Activated CD8-positive, alpha-beta T cell treated with anti-CD3 and anti-CD28 coated beads, Interleukin-2, amount 10 ng/mL, durations not matched to agents 7 days and 5 days (primary cell): ENCODE data around the gene RPLP1. TPM values are rescaled to one million over a fixed set of nuclear protein-coding genes. Genes with fewer than 3 reads are reported as not detected.

Experiments used
- ATAC-seq: fragments of 150-1000 bp; cut with Tn5 transposase; one replicate; pipeline ENCODE4 v1.10.0; 2021; ENCODE audit warnings: moderate library complexity
- CTCF ChIA-PET: fragments of 350-600 bp; sonication (Branson Sonifier 250); formaldehyde crosslinking; loops from one replicate; lab custom pipeline; 2021; ENCODE audit warnings: antibody characterized with exemption; lab: Charles Lee
- POLR2A ChIA-PET: fragments of 350-600 bp; sonication (Branson Sonifier 250); formaldehyde crosslinking; loops from one replicate; lab custom pipeline; 2021; ENCODE audit warnings: antibody characterized with exemption; lab: Charles Lee
- DNase-seq: peaks from one replicate; pipeline ENCODE4 v3.0.0-alpha.2; 2020
- H3K27ac Mint-ChIP-seq: one replicate; pipeline ENCODE4 v1.8.0; 2021; ENCODE audit warnings: mild to moderate bottlenecking, mixed read lengths
- H3K27me3 Mint-ChIP-seq: one replicate; pipeline ENCODE4 v1.8.0; 2021; ENCODE audit warnings: low read depth, mixed read lengths
- H3K36me3 Mint-ChIP-seq: one replicate; pipeline ENCODE4 v1.8.0; 2021; ENCODE audit warnings: low read depth, mixed read lengths
- H3K4me1 Mint-ChIP-seq: one replicate; pipeline ENCODE4 v1.8.0; 2021; ENCODE audit warnings: low read depth, mixed read lengths
- H3K4me3 Mint-ChIP-seq: one replicate; pipeline ENCODE4 v1.8.0; 2021; ENCODE audit warnings: mild to moderate bottlenecking, mixed read lengths
- H3K9me3 Mint-ChIP-seq: one replicate; pipeline ENCODE4 v1.8.0; 2022; ENCODE audit warnings: mixed read lengths; ENCODE audit not compliant: insufficient read depth
- total RNA-seq, 2 experiments: library from RNA; stranded (reverse); gene quantifications; one replicate each; pipeline ENCODE4 v1.2.3, GENCODE V29; 2021

The RPLP1 gene
- total RNA-seq, 2 experiments from 2014 or later: 1,664 to 1,767 TPM

DNA sequence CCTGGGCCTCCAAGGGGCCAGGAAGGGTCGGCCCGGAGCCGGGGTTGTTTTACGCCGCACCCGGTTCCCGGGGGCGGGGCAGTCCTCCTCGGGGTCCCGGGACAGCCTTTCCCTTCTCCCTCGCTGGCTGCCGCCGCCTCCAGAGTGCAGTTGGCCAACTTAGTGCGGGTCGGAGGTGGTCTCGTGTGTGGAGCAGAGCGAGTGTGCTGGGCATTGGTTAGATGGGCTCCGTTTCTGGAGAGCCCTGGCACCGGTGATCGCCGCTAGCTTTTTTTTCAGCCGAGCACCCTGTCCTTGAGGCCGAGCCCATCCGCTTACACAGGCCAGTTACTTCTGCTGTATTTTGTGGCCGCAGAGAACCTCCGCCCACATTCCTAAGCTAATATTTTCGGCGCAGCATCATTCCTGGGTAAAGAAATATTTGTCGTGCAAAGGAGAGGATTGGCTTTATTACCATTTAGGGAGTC, 37.9 kb upstream of the RPLP1 start:
- Mint-ChIP-seq H3K4me3 (peak overlapping the region; percentile 89), H3K27me3 (peaks cover 4% of the 10 kb centered on the region), H3K9me3 (no peaks in the 10 kb centered on the region), H3K27ac (peak overlapping the region; percentile 66), H3K36me3 (peaks cover 30% of the 10 kb centered on the region), H3K4me1 (peaks cover 34% of the 10 kb centered on the region)
- peak; percentile 32 for ATAC-seq
- peak; percentile 39 for DNase-seq
- CTCF ChIA-PET: interaction anchor here (0.9 to 1.8 kb wide), 4 partner anchors 37 to 52 kb away, joined by 3 to 7 read pairs (median 4); partner anchors contain the start of gene RPLP1
- POLR2A ChIA-PET: interaction anchor here (1.0 to 2.5 kb wide), 4 partner anchors 10 to 683 kb away, joined by 3 to 26 read pairs (median 4); partner anchors contain the start of genes RPLP1 and TLE3

DNA sequence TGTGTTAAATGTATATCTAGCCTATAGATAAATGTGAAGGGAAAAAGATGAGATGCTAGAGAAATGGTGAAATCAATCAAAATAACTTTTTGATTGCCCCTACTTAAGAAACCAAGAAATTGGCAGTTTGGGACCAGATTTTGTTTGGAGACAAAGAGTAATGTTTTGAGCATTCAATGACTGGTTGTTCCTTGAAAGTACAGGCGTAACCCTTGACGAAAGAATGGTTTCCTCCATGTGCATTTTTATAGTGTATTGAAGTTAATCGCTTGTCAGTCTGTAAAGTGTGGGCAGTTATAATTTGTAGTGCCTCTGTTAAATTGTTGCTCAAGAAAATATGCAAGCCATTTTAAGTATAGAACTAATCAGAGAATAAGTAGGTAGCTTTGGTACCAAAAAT, 37.2 kb upstream of the RPLP1 start:
- ChIA-PET CTCF (interaction anchor here (1.1 to 1.8 kb wide), 2 partner anchors 38 to 51 kb away, joined by 3 to 5 read pairs; partner anchors contain the start of gene RPLP1), POLR2A (interaction anchor here (2.5 kb wide), 1 partner anchor 37 kb away, joined by 26 read pairs; the partner anchor contains the start of gene RPLP1)
- Mint-ChIP-seq H3K4me1 (peaks cover 34% of the 10 kb centered on the region), H3K4me3 (peak overlapping the region; percentile 89), H3K27ac (no peak overlapping the region), H3K9me3 (no peaks in the 10 kb centered on the region), H3K36me3 (peaks cover 33% of the 10 kb centered on the region), H3K27me3 (peaks cover 4% of the 10 kb centered on the region)
- DNase-seq (no peak), ATAC-seq (no peak)

DNA sequence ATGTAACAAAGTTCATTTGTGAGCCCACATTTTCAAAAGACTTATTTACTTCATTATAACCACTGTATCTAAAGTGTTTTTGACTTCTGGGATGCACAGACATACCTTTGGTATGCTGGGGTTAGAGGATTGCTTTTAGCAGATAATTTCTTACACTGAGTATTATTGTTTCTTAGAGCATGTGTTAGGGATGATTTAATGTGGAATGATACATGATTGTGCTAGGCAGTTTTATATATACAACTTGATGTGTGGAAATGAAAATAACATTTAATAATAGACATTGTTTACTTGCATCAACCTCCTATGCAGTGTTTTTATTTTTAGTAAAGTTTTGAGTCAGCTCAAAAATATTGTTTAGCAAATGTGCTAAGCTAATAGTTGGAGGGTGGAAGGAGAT, 35.0 kb upstream of the RPLP1 start:
- Mint-ChIP-seq H3K27ac (no peak overlapping the region), H3K4me3 (no peak overlapping the region), H3K36me3 (peaks cover 48% of the 10 kb centered on the region), H3K4me1 (peaks cover 37% of the 10 kb centered on the region), H3K27me3 (peaks cover 2% of the 10 kb centered on the region), H3K9me3 (no peaks in the 10 kb centered on the region)
- ChIA-PET POLR2A (interaction anchor here (1.2 kb wide), 1 partner anchor 35 kb away, joined by 7 read pairs; the partner anchor contains the start of gene RPLP1), CTCF (interaction anchor here (1.1 to 1.6 kb wide), 3 partner anchors 23 to 46 kb away, joined by 3 to 5 read pairs (median 4); no protein-coding TSS in a partner anchor)
- ATAC-seq (no peak), DNase-seq (no peak)

- POLR2A ChIA-PET: no interaction called here
- CTCF ChIA-PET: interaction anchor here (1.5 kb wide), 1 partner anchor 11 kb away, joined by 5 read pairs; no protein-coding TSS in a partner anchor
- peaks cover 73% of the 10 kb centered on the region for H3K36me3 Mint-ChIP-seq
- H3K27me3 Mint-ChIP-seq: no peaks in the 10 kb centered on the region
- H3K9me3 Mint-ChIP-seq: no peaks in the 10 kb centered on the region
- no peak for DNase-seq
- H3K4me3 Mint-ChIP-seq: no peak overlapping the region
- ATAC-seq: no peak
- peaks cover 18% of the 10 kb centered on the region for H3K4me1 Mint-ChIP-seq
- H3K27ac Mint-ChIP-seq: no peak overlapping the region
Observed at GRCh38 chr15:69421498-69421897, 31.1 kb upstream of the RPLP1 start.

- ChIA-PET CTCF (interaction anchor here (1.5 kb wide), 1 partner anchor 10 kb away, joined by 5 read pairs; no protein-coding TSS in a partner anchor), POLR2A (no interaction called here)
- H3K9me3 Mint-ChIP-seq: no peaks in the 10 kb centered on the region
- no peak overlapping the region for H3K4me3 Mint-ChIP-seq
- no peaks in the 10 kb centered on the region for H3K27me3 Mint-ChIP-seq
- peaks cover 14% of the 10 kb centered on the region for H3K4me1 Mint-ChIP-seq
- DNase-seq: no peak
- ATAC-seq: no peak
- H3K36me3 Mint-ChIP-seq: peaks cover 73% of the 10 kb centered on the region
- peak overlapping the region; percentile 13 for H3K27ac Mint-ChIP-seq
Observed at GRCh38 chr15:69422336-69422895, 30.2 kb upstream of the RPLP1 start.

- Mint-ChIP-seq H3K4me3 (no peak overlapping the region), H3K27me3 (no peaks in the 10 kb centered on the region), H3K9me3 (no peaks in the 10 kb centered on the region), H3K36me3 (peaks cover 69% of the 10 kb centered on the region), H3K4me1 (peaks cover 6% of the 10 kb centered on the region), H3K27ac (no peak overlapping the region)
- no peak for DNase-seq
- ChIA-PET CTCF (no interaction called here), POLR2A (interaction anchor here (0.7 to 0.8 kb wide), 2 partner anchors 10 to 29 kb away, joined by 3 read pairs; partner anchors contain the start of genes KIF23 and RPLP1)
- no peak for ATAC-seq
Observed at GRCh38 chr15:69424001-69424400, 28.6 kb upstream of the RPLP1 start.

DNA sequence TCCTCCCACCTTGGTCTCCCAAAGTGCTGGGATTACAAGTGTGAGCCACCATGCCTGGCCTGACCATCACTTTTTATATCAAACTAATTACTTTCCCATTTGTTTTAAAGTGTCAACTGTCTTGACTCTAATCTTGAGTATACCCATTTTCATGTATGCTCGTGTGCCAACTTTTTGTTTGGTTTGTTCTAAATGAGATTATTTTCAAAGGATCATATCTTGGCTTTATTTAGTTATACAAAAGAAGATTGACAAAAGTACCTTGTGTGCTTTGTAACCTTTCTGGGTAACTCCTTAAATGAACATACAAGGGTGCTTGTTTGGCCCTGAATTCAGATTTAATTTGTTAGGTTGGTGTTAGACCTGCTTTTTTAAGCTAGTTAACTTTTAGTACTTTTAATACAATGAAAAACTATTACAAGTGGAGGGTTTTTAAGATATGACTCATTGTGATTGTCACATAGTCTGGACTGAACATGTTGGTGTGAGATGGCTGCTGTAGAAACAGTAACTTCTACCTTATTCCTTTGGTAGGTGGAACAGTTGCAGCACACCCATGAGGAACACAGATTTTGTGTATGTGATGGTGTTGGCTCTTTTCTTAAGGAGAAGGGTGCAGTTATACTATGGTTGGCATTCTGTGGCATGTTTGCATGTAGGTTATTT, 27.7 kb upstream of the RPLP1 start:
- H3K36me3 Mint-ChIP-seq: peaks cover 67% of the 10 kb centered on the region
- DNase-seq (no peak), ATAC-seq (no peak)
- no peaks in the 10 kb centered on the region for H3K27me3 Mint-ChIP-seq
- H3K4me3 Mint-ChIP-seq: no peak overlapping the region
- H3K9me3 Mint-ChIP-seq: no peaks in the 10 kb centered on the region
- no peak overlapping the region for H3K27ac Mint-ChIP-seq
- CTCF ChIA-PET: no interaction called here
- POLR2A ChIA-PET: interaction anchor here (0.7 kb wide), 1 partner anchor 28 kb away, joined by 3 read pairs; the partner anchor contains the start of gene RPLP1
- H3K4me1 Mint-ChIP-seq: peaks cover 2% of the 10 kb centered on the region

GRCh38 chr15:69433831-69434230, 18.8 kb upstream of the RPLP1 start:
- H3K9me3 Mint-ChIP-seq: no peaks in the 10 kb centered on the region

GRCh38 chr15:69434238-69434637, 18.4 kb upstream of the RPLP1 start:
- POLR2A ChIA-PET: interaction anchor here (3.0 kb wide), 1 partner anchor 18 kb away, joined by 12 read pairs; the partner anchor contains the start of gene RPLP1
- ATAC-seq: no peak
- Mint-ChIP-seq H3K4me3 (no peak overlapping the region), H3K4me1 (no peaks in the 10 kb centered on the region), H3K27ac (no peak overlapping the region), H3K9me3 (no peaks in the 10 kb centered on the region), H3K27me3 (no peaks in the 10 kb centered on the region), H3K36me3 (peaks cover 68% of the 10 kb centered on the region)
- no peak for DNase-seq
- CTCF ChIA-PET: no interaction called here

More at GRCh38 chr15:69433831-69434230, 18.8 kb upstream of the RPLP1 start:
- DNase-seq (no peak), ATAC-seq (no peak)
- H3K27me3 Mint-ChIP-seq: no peaks in the 10 kb centered on the region
- no peak overlapping the region for H3K27ac Mint-ChIP-seq
- ChIA-PET POLR2A (interaction anchor here (0.8 to 3.0 kb wide), 2 partner anchors 18 to 20 kb away, joined by 3 to 12 read pairs; partner anchors contain the start of genes KIF23 and RPLP1), CTCF (interaction anchor here (1.0 kb wide), 1 partner anchor 18 kb away, joined by 4 read pairs; no protein-coding TSS in a partner anchor)
- peaks cover 71% of the 10 kb centered on the region for H3K36me3 Mint-ChIP-seq
- H3K4me1 Mint-ChIP-seq: no peaks in the 10 kb centered on the region
- no peak overlapping the region for H3K4me3 Mint-ChIP-seq

GRCh38 chr15:69434679-69435078, 17.9 kb upstream of the RPLP1 start:
- DNase-seq: no peak
- no peaks in the 10 kb centered on the region for H3K4me1 Mint-ChIP-seq
- H3K27ac Mint-ChIP-seq: no peak overlapping the region
- H3K4me3 Mint-ChIP-seq: no peak overlapping the region
- no peaks in the 10 kb centered on the region for H3K27me3 Mint-ChIP-seq
- H3K9me3 Mint-ChIP-seq: no peaks in the 10 kb centered on the region
- peaks cover 69% of the 10 kb centered on the region for H3K36me3 Mint-ChIP-seq
- ChIA-PET CTCF (no interaction called here), POLR2A (interaction anchor here (3.0 kb wide), 1 partner anchor 18 kb away, joined by 12 read pairs; the partner anchor contains the start of gene RPLP1)
- ATAC-seq: peak; percentile 38

DNA sequence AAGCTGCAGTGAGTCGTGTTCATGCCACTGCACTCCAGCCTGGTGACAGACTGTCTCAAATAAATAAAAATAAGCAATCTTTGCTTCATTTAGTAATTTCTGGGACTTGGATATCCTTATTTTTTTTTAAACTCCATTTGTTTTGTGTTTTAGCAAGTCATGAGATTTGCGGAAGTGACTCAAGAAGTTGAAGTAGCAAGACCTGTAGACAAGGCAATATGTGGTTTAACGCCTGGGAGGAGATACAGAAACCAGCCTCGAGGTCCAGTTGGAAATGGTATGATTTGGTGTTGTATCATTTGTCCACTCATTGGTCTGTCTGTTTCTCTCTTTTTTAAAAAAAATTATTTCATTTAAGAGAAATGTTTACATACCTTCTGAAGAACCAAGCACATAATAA, 16.6 kb upstream of the RPLP1 start:
- Mint-ChIP-seq H3K36me3 (peaks cover 68% of the 10 kb centered on the region), H3K27ac (no peak overlapping the region), H3K4me1 (no peaks in the 10 kb centered on the region), H3K27me3 (no peaks in the 10 kb centered on the region), H3K4me3 (no peak overlapping the region), H3K9me3 (no peaks in the 10 kb centered on the region)
- ATAC-seq (no peak), DNase-seq (no peak)
- POLR2A ChIA-PET: interaction anchor here (1.4 kb wide), 1 partner anchor 17 kb away, joined by 6 read pairs; the partner anchor contains the start of gene RPLP1
- CTCF ChIA-PET: interaction anchor here (0.7 kb wide), 1 partner anchor 8 kb away, joined by 3 read pairs; no protein-coding TSS in a partner anchor
